ENCODE results near the gene VDR.

DNA sequence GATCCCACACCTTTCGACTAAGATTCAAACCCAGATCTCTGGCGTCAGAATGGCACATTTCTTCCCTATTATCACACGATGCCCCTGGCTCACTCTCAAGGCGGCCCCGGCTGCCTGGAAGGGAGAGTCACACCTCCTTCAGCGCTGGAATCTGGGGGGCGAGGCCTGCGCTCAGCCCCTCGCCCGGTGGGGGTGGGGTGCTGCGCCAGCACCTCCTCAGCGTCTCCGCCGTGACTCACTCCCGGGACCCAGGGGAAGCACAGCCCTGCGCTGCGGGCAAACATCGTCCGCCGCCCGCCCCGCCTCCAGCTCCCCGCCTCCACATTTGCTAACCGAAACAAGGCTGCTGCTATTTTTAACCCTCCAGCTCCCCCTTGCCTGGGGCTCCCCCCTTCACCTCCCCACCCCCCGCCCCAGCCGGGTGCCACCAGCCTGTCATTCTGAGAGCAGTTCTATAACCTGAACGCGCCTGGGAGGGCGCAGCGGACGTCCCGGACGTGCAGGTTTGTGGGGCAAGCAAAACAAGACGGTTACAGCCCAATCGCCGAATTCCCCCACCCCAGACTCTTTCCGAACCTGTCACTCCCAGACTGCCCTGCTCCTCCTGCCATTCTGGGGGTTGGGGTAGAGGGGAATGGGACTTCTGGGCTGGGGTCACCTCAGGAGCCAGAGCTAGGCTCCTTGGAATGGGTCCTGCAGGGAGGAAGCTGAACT is 91.8 kb downstream of the VDR start:
- TF ChIP-seq, protein P1, sequence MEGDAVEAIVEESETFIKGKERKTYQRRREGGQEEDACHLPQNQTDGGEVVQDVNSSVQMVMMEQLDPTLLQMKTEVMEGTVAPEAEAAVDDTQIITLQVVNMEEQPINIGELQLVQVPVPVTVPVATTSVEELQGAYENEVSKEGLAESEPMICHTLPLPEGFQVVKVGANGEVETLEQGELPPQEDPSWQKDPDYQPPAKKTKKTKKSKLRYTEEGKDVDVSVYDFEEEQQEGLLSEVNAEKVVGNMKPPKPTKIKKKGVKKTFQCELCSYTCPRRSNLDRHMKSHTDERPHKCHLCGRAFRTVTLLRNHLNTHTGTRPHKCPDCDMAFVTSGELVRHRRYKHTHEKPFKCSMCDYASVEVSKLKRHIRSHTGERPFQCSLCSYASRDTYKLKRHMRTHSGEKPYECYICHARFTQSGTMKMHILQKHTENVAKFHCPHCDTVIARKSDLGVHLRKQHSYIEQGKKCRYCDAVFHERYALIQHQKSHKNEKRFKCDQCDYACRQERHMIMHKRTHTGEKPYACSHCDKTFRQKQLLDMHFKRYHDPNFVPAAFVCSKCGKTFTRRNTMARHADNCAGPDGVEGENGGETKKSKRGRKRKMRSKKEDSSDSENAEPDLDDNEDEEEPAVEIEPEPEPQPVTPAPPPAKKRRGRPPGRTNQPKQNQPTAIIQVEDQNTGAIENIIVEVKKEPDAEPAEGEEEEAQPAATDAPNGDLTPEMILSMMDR (conservative IDR thresholded peaks at IDR 0.05): no peak
- no peak for TF ChIP-seq ZFX (IDR thresholded peaks at IDR 0.05)

Data from C4-2B (cell line).